Fibroblast of the aortic adventitia (primary cell): ENCODE data around the gene CIB2. TPM values are rescaled to one million over a fixed set of nuclear protein-coding genes. Genes with fewer than 3 reads are reported as not detected.

Experiments
- DNase-seq: peaks from one replicate; pipeline ENCODE4 v3.0.0-alpha.2; 2010; ENCODE audit warnings: low read depth
- H3K4me3 ChIP-seq: 2 replicates; pipeline ENCODE4 v1.5.1; 2011; ENCODE audit warnings: low read depth, mild to moderate bottlenecking, control low read depth, low read length, moderate library complexity
- CTCF ChIP-seq: IDR thresholded peaks from 2 replicates; pipeline ENCODE4 v1.5.1; 2011; ENCODE audit warnings: mild to moderate bottlenecking, low read length, control low read depth, inconsistent platforms; ENCODE audit not compliant: insufficient read depth
- total RNA-seq: library from RNA; depleted of rRNA; stranded (reverse); fragments of >200 nt; gene quantifications from 2 replicates; pipeline ENCODE4 v1.2.3, GENCODE V29; 2012; ENCODE audit warnings: low replicate concordance

Gene CIB2
- total RNA-seq, 1 donor = 2.3 TPM

GRCh38 chr15:78109156-78109555 lies 22.1 kb downstream of the CIB2 start:
- no peak for DNase-seq
- no peak for TF ChIP-seq CTCF
- no peak overlapping the region for H3K4me3 ChIP-seq

GRCh38 chr15:78108300-78109084 lies 22.8 kb downstream of the CIB2 start:
- DNase-seq = peak; percentile 85
- TF ChIP-seq CTCF = peak; percentile 92
- no peak overlapping the region for H3K4me3 ChIP-seq

GRCh38 chr15:78107471-78107870 lies 23.8 kb downstream of the CIB2 start:
- TF ChIP-seq CTCF = no peak
- no peak for DNase-seq

GRCh38 chr15:78105476-78106241 lies 25.6 kb downstream of the CIB2 start:
- DNase-seq = no peak
- TF ChIP-seq CTCF = no peak
- H3K4me3 ChIP-seq = no peak overlapping the region

More at GRCh38 chr15:78107471-78107870, 23.8 kb downstream of the CIB2 start:
- no peak overlapping the region for H3K4me3 ChIP-seq

- no peak for DNase-seq
- no peak overlapping the region for H3K4me3 ChIP-seq
- no peak for TF ChIP-seq CTCF
Observed at GRCh38 chr15:78104566-78105475, 26.4 kb downstream of the CIB2 start.

- no peak for DNase-seq
- no peak for TF ChIP-seq CTCF
- H3K4me3 ChIP-seq = no peak overlapping the region
Observed at GRCh38 chr15:78104119-78104479, 27.1 kb downstream of the CIB2 start.
